HCEC 1CT (cell line): ENCODE results near the gene PFN4.
"Not testable (repeated sequence)": the region's sequence is repeated elsewhere in the genome, so short reads cannot be mapped to it uniquely, and the experiment has no call there.

Source experiments
- DNase-seq: peaks from one replicate; pipeline ENCODE4 v3.0.0-alpha.2; 2017

PFN4 gene

DNA sequence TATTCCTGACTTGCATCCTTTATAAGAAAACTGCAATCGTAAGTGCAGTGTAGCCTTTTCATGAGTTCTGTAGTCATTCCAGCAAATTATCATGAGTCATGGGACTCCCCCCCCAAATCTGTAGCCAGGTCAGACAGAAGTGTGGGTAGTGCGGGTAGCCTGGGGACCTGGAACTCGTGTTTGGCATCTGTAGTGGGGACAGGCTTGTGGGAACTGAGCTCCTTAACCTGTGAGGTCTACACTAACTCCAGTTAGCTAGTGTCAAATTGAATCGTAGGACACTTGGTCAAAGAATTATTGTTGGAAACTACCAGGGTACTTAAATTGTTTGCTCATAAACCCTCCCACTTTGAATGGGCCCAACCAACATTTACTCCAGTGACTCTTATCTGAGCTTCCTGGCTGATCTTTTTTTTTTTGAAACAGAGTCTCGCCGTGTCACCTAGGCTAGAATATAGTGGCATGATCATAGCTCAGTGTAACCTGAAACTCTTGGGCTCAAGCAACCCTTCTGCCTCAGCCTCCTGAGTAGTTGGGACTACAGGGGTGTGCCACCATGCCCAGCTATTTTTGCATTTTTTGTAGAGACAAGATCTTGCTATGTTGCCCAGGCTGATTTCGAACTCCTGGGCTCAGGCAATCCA, 12.4 kb downstream of the PFN4 start:
- DNase-seq: no peak

DNA sequence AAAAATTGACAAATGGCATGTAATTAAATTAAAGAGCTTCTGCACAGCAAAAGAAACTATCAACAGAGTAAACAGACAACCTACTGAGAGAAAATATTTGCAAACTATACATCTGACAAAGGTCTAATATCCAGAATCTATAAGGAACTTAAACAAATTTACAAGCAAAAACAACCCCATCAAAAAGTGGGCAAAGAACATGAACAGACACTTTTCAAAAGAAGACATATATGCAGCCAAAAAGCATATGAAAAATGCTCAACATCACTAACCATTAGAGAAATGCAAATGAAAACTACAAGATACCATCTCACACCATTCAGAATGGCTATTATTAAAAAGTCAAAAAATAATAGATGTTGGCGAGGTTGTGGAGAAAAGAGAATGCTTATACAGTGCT, 13.7 kb downstream of the PFN4 start:
- DNase-seq: not testable (repeated sequence)

DNA sequence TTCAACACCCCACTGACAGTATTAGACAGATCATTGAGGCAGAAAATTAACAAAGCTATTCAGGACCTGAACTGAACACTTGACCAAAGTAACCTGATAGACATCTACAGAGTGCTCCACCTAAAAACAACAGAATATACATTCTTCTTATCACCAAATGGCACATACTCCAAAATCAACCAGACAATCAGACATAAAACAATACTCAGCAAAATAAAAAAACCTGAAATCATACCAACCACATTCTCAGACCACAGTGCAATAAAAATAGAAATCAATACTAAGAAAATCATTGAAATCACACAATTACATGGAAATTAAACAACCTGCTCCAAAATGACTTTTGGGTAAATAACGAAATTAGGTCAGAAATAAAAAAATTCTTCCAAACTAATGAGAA, 15.8 kb downstream of the PFN4 start:
- no peak for DNase-seq

DNA sequence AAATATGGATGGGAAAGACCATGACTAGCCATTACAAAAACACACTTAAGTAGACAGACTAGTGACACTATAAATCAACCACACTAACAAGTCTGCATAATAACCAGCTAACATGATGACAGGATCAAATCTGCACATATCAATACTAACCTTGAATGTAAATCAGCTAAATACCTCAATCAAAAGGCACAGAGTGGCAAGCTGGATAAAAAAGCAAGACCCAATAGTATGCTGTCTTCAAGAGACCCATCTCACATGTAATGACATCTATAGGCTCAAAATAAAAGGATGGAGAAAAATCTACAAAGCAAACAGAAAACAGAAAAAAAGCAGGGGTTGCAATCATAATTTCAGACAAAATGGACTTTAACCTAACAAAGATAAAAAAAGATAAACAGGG, 16.3 kb downstream of the PFN4 start:
- no peak for DNase-seq

DNA sequence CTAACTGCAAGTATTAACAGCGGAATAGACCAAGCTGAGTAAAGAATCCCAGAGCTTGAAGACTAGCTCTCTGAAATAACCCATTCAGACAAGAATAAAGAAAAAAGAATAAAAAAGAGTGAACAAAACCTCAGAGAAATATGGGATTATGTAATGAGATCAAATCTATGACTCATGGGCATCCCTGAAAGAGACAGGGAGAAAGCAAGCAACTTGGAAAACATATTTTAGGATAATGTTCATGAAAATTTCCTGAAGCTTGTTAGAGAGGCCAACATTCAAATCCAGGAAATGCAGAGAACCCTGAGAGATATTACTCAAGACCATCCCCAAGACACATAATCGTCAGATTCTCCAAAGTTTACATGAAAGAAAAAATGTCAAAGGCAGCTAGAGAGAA, 17.3 kb downstream of the PFN4 start:
- peak; percentile 38 for DNase-seq

DNA sequence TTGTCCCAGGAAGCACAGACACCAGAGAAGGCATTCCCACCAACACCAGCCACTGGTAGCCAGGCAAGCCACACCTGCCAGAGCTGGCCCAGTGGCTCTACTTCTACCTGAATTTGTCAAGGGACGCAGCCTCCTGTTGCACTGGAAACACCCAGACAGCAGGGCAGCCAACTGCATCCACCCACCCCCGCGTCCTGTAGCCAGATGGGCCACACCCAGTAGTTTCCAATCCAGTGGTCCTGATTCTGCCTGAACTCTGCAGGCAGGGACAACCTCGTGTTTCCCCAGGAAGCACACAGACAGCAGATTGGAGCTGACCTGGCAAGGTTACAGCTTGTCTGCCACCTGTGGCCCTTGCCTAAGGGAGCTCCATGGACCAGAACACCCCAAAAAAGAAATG, 18.2 kb downstream of the PFN4 start:
- no peak for DNase-seq

DNA sequence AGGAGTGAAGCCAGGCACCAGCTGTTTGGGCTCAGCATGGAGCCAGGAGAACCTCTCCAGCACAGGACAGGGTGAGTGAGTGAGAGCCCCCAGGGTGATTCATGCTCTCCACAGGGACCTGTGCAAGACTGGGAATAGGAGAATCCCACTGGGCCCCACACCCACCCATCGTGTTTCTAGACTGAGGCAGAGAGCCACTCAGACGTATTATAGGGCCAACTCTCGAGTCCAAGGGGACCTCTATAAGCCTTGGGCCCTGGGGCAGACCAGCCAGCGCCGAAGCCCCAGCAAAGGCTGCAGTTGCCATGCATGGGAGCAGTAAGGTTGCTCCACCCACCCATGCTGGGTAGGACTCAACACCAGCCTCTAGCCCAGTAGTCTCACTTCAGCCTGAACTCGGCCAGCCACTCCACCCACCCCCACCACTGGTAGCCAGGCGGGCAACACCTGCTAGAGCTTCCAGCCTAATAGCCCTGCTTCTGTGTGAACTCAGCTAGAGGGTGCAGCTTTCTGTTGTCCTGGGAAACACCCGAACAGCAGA, 19.0 kb downstream of the PFN4 start:
- no peak for DNase-seq

DNA sequence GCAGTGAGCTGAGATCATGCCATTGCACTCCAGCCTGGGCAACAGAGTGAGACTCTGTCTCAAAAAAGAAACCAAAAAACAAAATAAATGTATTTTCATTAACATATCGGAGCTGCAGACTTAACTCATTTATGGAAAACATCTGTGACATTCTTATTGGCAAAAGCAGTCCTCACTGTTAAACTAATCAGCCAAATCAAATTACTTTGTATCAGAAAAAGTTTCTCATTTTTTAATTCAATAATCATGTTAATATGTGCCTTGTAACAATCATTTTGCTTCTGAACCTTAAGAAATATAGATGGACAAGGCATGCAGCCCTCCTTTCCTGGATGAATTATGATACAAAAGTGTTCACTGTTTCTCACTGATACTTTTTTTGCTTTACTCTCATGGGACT, 20.5 kb downstream of the PFN4 start:
- DNase-seq: no peak

DNA sequence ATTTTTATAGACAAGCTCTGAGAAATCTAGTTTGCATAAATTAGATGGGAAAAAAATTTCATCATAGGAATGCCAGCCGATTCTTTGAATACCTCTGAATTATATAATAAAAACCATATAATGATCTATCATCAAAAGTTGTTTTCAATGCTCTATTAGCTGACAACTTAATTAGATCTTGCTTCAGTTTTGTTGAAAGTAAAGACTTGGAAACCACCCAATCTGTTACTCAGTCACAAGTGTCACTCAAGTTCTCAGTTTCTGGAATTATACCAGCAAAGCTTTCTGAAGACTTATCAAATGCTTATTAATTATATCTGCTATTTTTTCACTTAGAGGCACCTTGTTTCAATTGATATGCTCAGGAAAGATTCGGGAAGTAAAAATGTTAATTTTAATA, 21.1 kb downstream of the PFN4 start:
- DNase-seq: no peak

DNA sequence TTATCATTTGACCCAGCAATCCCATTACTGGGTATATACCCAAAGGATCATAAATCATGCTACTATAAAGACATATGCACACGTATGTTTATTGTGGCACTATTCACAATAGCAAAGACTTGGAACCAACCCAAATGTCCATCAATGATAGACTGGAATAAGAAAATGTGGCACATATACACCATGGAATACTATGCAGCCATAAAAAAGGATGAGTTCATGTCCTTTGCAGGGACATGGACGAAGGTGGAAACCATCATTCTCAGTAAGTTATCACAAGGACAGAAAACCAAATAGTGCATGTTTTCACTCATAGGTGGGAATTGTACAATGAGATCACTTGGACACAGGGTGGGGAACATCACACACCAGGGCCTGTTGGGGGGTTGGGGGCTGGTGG, 22.4 kb downstream of the PFN4 start:
- not testable (repeated sequence) for DNase-seq

DNA sequence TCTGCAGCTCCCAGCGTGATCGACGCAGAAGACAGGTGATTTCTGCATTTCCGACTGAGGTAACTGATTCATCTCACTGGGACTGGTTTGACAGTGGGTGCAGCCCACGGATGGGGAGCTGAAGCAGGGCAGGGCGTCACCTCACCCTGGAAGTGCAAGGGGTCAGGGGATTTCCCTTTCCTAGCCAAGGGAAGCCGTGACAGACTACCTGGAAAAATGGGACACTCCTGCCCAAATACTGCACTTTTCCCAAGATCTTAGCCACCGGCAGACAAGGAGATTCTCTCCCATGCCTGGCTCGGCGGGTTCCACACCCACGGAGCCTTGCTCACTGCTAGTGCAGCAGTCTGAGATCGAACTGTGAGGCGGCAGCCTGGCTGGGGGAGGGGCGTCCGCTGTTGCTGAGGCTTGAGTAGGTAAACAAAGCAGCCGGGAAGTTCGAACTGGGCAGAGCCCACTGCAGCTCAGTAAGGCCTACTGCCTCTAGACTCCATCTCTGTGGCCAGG, 27.9 kb downstream of the PFN4 start:
- not testable (repeated sequence) for DNase-seq

DNA sequence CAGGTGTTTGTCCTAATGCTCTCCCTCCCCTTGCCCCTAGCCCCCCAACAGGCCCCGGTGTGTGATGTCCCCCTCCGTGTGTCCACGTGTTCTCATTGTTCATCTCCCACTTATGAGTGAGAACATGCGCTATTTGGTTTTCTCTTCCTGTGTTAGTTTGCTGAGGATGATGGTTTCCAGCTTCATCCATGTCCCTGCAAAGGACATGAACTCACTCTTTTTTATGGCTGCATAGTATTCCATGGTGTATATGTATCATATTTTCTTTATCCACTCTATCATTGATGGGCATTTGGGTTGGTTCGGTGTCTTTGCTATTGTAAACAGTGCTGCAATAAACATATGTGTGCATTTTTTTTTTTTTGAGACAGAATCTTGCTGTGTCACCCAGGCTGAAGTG, 29.9 kb downstream of the PFN4 start:
- not testable (repeated sequence) for DNase-seq

DNA sequence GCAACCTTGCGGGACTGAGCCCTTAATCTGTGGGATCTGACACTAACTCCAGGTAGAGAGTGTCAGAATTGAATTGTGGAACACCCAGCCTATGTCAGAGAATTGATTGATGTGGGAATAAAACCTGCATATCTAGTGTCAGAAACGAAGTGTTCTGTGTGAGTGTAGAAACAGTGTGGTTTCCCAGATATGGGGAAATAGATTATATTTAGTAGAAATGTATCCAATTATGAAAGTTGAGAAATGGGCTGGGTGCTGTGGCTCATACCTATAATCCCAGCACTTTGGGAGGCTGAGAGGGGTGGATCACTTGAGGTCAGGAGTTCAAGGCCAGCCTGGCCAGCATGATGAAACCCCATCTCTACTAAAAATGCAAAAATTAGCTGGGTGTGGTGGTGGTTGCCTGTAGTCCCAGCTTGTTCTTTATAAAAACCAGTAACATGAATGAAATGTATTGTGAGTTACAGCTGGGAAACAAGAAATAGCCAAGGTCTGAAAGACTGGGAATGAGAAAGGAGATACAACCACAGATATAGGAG, 34.2 kb downstream of the PFN4 start:
- no peak for DNase-seq

DNA sequence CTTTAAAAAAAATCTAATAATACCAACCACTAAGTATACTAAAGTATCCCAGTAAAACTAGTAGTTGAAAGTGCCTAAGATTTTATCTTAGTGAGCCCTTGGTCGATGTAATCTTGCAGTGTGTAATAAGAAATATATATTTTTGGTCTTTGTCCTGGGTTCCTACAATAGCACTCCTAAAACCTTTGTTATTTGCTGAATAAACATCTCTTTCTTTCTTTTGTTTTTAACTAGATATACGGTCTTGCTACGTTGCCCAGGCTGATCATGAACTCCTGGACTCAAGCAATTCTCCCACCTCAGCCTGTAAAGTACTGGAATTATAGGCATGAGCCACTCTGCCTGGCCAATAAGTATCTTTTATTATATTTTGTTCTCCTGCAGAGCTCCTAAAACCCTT, 36.1 kb downstream of the PFN4 start:
- DNase-seq: no peak

DNA sequence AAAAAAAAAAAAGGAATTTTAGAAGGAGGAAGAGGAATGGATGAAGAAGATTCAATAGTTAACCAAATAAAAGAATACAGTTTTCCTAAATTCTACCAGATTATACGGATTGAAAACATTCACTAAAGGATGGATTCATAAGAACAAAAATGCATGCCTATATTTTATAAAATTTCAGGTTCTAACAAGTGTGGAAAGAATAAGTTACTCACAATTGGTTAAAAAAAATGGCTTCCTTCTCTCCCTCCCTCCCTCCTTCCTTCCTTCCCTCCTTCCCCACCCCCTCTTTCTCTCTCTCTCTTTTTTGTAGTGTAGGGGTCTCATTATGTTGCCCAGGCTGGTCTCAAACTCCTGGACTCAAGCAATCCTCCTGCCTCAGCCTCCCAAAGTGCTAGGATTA, 36.9 kb downstream of the PFN4 start:
- DNase-seq: no peak

DNA sequence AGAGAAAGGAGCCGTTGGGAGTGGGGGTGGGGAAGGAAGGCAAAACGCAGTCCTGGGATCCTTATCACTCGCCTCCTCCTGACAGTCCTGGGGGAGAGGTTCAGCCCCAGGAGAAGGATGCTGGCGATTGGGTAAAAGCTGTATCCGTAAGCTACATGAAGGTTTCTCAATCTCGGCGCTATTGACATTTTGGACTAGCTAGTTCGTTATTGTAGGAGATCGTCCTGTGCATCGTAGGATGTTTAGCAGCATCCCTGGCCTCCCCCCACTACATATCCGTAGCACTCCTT, 38.0 kb downstream of the PFN4 start:
- peak; percentile 41 for DNase-seq

DNA sequence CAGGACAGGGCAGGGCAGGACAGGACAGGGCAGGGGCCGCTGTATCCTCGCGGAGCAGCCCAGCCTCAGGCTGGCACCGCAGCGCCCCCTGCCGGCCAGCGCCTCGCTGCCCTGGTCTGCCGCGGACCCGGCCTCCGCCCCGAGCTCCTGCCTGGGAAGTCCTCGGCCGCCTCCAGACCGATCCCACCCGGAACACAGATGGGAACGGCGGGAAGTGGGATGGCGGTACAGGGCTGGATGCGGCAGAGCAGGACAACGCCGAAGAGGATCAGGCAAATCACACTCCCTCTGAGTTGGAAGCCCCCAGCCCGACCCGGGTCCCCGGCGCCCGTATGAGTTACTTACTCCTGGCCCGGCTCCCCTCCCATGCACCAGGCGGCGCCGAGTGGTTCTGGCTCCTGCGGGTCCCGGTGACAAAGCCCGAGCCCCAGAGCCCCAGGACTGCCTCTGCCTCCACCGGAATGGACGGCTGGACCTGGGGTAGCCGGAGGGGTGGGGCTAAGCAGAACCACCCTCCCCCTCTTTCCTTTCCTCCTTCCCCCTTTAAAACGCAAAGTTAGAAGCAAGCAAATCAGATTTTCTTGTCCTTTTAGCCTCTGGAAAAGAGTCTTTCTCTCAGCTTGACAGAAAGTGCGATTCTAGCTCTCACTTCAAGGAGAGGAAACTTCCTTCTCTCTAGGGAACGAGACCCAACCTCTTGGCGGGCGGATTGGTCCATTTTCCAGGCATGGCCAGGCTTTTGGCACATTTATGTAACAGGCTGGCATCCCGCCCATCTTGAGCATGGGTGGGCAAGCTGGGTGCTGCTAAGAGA, 38.5 kb downstream of the PFN4 start, which contains the start of gene TP53I3:
TSS of gene TP53I3 (minus strand) at position 449 of the 814 bp plus-strand sequence. CDS start 508 bp downstream, outside the sequence.
- peak; percentile 88 for DNase-seq

DNA sequence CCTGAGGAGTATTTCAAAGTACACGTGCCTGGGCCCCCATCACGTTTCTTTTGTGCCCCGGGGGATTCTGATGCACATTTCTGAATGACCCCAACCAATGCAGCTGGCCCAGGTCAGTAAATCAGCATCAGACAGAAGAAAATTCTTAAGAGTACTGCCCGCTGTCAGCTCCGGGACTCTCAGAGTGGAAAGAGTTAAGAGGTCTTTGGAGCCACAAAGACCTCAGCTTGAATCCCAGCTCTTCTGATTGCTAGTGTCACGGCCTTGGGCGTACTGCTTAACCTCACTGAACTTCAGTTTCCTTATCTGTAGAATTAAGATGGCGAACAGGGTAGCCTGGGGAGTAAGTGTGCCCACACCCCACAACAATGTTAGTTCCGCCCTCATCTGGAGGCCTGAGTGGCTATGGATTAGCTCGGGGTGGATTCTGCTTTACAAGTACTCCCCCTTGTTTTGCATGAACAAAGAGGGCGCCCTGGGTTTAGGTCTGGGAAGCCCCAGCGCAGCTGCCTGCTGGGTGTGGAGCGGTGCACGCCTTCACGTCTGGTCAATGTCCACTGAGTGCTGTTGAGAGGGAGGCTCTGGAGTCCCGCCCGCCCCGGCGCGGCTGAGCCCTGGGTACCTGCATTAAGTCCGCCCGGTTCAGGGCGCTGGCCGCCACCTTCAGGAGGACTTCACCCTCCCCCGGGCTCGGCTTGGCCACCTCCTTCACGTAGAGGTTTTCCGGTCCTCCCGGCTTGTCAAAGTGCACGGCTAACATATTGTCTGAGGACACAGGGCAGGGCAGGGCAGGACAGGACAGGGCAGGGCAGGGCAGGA, 39.4 kb downstream of the PFN4 start:
- peak; percentile 90 for DNase-seq

DNA sequence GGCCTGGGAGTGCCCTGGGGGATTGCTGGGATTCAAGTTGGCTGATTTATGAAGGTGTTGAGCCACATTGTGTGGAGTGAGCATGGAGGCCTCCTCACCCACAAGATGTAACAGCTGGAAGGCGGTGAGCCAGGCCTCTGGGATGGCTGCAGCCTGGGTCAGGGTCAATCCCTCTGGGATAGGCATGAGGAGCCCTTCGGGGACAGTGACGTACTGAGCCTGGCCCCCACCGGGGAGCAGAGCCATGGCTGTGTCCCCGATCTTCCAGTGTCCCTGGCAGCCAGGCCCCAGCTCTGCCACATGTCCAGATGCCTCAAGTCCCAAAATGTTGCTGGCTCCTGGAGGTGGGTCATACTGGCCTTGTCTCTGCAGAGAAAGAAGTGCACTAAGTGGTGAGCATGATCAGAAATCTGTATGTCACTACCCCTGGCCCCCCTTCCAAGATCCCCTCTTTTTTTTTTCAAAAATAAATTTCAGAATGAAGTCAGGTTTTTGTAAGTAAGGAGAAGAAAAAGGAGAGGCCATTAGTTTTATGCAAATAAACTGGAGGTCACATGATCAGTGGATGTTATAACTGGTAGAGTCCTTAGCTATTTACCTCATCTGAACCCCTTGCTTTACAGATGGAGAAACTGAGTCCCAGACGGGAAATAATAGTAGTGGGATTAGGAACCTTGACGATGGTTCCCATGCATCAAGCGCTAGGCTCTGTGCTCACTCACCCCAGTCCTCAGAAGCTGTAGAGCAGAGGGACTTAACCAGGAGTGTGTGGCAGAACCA, 40.2 kb downstream of the PFN4 start:
- no peak for DNase-seq

DNA sequence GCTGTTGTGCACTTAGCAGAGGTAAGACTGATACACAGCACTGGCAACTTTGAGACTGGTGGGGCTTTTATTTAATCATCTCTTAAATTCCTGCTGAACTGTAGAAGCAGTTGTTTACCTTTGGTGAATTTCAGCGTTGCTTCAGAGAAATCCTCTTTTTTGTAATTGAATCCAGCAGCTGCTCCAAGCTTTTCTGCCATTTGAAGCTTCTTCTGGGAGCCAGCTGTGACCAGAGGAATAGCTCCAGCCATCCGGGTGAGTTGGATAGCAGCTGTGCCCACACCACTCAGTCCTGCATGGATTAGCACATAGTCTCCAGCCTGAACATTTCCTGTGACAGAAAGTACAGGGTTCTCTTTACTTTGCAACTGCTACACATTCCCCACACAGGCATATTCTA, 42.4 kb downstream of the PFN4 start:
- DNase-seq: no peak

DNA sequence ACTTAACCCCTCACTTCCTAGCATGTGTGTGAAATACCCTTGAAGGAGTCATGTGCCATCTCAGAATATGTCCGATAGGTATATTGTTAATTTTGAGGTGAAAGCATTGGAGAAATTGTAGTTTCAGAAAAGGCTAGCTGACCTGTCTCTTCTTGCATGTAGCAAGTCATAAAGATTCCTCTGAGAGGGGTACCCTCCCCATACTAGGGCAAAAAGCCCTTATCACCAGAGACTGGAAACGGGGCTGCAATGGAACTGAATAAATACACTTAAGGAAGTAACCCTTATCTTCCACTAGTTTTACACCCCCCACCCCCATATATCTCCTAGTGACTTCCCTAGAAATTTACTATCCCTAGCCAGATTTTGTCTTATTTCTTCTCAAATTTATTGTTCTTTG, 45.3 kb downstream of the PFN4 start:
- no peak for DNase-seq

DNA sequence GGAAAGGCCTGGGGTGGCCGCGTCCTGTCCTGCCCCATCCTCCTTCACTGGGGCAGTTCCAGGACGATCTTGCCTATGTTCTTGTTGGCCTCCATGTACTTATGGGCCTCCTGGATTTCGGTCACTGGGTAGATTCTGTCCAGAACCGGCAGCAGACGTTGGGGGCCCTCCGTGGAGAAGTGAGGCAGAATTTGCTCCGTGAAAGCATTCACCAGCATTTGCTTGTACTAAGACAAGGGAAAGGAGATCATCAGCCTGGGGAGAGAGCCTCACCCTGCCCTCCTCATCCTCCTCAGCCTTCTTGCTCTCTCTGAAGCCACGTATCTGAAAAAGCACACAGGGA, 45.6 kb downstream of the PFN4 start:
- no peak for DNase-seq
